Measurements from ENCODE around the gene AP2B1.
"Not testable (repeated sequence)": the region's sequence is repeated elsewhere in the genome, so short reads cannot be mapped to it uniquely, and the experiment has no call there.

Gene AP2B1

GRCh38 chr17:35577830-35578196, 9.3 kb upstream of the AP2B1 start:
- peak; percentile 13 for DNase-seq (ENCODE audit: low spot score)

- DNase-seq (ENCODE audit: low spot score), result peak; percentile 92
Measured at GRCh38 chr17:35578197-35578928, 8.8 kb upstream of the AP2B1 start, which contains the start of gene PEX12. TSS of gene PEX12 (minus strand) at chr17:35578571. CDS start at chr17:35578021, 550 bp downstream.

- no peak for DNase-seq (ENCODE audit: low spot score)
Measured at GRCh38 chr17:35578929-35579432, 8.1 kb upstream of the AP2B1 start.

DNA sequence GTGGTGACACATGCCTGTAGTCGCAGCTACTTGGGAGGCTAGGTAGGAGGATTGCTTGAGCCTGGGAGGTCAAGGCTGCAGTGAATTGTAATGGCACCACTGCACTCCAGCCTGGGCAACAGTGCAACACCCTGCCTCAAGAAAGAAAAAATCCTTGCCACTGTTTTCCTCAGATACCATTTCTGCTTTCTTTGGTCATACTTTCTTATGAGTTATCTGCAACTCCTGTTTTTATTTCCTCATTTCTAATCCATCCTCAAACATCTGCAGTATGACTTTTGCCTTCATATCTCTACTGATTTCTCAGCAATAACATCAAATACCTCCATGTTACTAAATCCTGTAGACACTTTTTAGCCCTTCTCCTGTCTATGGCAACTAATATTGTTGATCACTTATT, 3.1 kb upstream of the AP2B1 start:
- DNase-seq (ENCODE audit: low spot score), result no peak

GRCh38 chr17:35586569-35587073, 501 bp upstream of the AP2B1 start:
- no peak for DNase-seq (ENCODE audit: low spot score)

DNA sequence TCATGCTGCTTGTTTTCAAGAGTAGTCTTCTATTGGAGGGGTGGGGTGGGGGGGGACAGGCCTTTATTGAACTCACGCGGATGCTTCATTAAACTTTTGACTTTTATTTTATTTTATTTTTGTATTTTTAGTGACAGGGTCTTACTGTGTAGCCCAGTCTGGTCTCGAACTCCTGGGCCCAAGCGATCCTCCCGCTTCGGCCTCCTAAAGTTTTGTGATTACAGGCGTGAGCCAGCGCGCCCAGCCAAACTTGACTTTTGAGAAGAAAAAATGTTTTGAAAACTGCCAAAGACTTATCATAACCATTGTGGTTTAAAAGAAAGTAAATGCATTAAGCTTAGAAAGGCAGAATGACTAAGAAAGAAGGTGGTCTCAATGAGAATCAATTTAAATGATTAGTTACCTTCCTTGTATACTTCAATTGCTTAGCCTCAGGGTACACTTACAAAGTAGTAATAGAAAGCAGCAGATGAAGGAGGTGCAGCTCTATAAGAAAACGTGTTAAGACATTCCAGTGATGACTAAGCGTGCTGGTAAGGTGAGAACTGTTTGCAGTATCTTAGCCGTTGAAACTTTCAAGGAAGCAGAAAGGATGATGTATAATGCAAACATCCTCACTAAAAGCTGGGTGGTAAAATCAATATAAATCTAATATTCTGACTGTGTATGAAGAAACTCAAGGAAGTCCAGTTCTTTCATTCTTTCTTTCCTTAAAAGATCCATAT, 1.2 kb downstream of the AP2B1 start:
- peak; percentile 54 for DNase-seq (ENCODE audit: low spot score)

- no peak for DNase-seq (ENCODE audit: low spot score)
Measured at GRCh38 chr17:35596072-35596471, 8.9 kb downstream of the AP2B1 start.

DNA sequence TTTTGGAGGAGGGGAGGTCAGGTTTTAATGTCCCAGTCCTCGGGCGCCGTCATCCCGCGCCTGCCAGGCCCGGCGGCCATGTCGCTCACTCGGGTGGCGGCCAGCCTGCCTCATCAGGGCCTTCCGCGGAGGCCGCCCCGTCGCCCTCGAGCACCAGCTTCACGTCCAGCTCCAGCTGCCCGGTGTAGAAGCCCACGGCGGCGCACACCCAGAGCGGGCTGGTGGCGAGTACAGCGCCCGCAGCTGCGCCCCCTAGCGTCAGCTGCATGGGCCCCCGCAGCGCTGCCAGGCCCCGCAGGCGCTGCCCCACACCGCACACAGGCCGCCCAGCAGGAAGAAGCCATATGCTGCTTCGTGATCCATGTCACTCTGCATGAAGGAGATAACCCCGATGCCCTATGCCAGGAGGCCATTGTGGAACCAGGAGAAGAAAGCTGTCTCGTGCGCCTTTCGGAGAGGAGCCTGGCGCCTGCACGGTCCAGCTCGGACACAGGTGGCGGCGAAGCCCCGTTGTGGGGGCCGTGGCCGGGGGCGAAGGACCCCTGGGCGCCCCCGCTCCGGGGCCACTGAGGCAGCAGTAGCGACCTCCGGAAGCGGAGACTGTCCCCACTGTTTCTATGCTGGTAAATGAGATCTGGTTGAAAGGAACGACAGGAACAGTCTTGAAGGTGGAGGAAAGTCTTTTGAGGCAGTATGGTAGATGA, 9.6 kb downstream of the AP2B1 start:
- DNase-seq (ENCODE audit: low spot score), result no peak

DNA sequence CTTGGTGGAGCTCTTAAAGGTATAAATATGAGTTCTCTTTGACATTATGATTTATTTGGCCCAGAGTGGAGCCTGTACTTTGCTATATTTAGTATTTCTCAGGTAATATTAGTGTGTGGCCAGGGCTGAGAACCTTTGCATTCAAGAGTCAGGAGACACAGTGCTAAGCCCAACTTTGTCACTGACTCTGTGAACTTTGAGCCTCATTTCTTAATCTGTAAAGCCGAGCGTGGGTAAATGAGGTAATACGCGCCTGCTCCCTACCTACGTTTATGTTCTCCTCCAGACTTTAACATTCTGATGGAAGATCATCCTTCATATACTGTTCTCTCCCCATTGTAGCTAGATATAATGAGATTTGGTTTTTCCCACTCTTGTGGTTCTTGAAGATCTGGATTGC, 10.5 kb downstream of the AP2B1 start:
- DNase-seq (ENCODE audit: low spot score), result no peak

DNA sequence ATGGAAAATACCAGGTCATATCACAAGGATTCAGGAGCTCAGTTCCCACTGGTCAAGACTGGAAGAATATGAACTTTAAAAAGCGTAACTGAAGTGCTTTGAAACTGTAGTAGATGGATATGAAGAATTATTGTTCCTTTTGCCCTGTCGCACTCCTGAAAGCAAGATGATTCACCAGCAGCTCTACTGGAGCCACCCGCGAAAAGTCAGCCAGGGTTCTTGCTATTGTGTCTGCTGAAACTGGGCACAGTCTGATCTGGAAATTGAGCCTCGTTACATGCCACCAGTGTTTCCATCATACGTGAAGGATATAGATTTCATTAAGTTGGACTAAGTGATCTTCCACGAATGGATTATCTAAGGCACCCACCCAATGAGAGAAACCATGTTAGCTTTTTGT, 16.6 kb downstream of the AP2B1 start:
- DNase-seq (ENCODE audit: low spot score), result no peak

GRCh38 chr17:35605678-35606077, 18.6 kb downstream of the AP2B1 start:
- no peak for DNase-seq (ENCODE audit: low spot score)

- DNase-seq (ENCODE audit: low spot score), result no peak
Measured at GRCh38 chr17:35607239-35607847, 20.2 kb downstream of the AP2B1 start.

GRCh38 chr17:35609831-35610230, 22.7 kb downstream of the AP2B1 start:
- no peak for DNase-seq (ENCODE audit: low spot score)

GRCh38 chr17:35610746-35611145, 23.6 kb downstream of the AP2B1 start:
- not testable (repeated sequence) for DNase-seq (ENCODE audit: low spot score)

GRCh38 chr17:35612924-35613521, 25.9 kb downstream of the AP2B1 start:
- DNase-seq (ENCODE audit: low spot score), result peak; percentile 30

DNA sequence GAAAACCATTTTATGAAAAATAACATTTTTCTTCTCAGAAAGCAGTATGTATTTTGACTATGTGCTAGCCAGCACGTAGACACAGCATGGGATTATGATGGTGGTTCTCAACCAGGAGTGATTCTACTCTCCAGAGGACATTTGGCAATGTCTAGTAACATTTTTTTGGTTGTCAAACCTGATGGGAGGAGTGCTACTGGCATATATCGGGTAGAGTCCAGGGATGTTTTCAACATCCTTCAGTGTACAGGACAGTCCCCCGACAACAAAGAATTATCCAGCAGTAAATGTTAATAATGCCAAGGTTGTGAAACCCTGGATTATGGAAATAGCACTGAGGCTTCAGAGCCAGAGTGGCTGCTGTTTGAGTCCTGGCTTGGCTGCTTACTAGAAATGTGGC, 27.7 kb downstream of the AP2B1 start:
- no peak for DNase-seq (ENCODE audit: low spot score)

- DNase-seq (ENCODE audit: low spot score), result no peak
Measured at GRCh38 chr17:35616536-35616935, 29.4 kb downstream of the AP2B1 start.

GRCh38 chr17:35617505-35617904, 30.4 kb downstream of the AP2B1 start:
- no peak for DNase-seq (ENCODE audit: low spot score)

DNA sequence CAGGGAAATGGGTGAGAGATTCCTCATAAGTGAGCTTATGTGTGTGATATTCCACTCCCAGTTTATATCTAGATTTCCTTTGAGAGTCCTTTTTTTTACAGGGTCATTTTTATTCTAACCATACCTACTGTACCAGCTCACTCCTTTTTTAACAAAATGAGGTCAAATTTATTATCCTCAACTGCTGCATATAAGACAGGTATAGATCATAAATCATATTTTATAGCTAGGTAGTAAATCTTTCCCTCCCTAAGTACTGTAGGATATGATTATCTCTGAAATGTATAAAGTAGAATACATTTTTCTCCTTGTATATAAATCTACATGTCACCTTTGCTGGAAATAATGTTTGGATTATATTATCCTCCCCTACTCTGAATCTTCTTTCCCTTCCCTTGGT, 31.5 kb downstream of the AP2B1 start:
- DNase-seq (ENCODE audit: low spot score), result no peak

DNA sequence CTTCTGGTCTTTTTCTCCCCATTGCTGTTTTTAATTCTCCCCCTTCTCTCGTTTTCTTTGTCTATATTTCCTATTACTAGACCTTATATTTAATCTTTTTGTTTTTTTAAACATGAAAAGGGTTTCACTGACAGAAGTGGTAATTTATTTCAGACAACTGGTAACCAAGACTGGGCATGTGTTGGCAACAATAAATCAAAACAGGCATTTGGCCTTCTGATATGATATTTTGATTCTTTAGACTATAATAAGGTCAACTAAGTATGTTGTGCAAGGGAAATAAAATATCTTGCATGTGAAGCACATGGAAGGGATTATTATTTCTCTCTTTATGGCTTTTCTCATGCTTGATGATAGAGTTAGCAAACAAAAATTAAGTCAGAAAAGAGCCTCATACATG, 34.6 kb downstream of the AP2B1 start:
- no peak for DNase-seq (ENCODE audit: low spot score)

DNA sequence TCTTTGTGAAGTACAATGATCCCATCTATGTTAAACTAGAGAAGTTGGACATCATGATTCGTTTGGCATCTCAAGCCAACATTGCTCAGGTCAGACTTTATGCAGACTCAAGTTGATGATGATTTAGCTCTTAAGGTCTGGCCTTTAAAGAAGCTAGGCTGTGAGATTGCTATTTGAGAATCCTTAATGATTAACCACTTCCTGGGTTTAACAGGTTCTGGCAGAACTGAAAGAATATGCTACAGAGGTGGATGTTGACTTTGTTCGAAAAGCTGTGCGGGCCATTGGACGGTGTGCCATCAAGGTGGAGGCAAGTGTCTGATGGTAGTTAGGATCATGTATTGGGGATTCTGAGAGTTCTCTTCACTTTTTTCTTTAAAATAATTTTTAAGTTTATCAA, 40.3 kb downstream of the AP2B1 start:
- DNase-seq (ENCODE audit: low spot score), result no peak
